Measurements from ENCODE around the gene ABHD1.
"Not testable (repeated sequence)": the region's sequence is repeated elsewhere in the genome, so short reads cannot be mapped to it uniquely, and the experiment has no call there.

The ABHD1 gene

GRCh38 chr2:27087823-27088410, 35.7 kb upstream of the ABHD1 start:
- DNase-seq = no peak

GRCh38 chr2:27088634-27089033, 35.0 kb upstream of the ABHD1 start:
- DNase-seq = no peak

GRCh38 chr2:27089111-27089954, 34.3 kb upstream of the ABHD1 start:
- DNase-seq = no peak

- no peak for DNase-seq
Measured at GRCh38 chr2:27091746-27092695, 31.6 kb upstream of the ABHD1 start.

- no peak for DNase-seq
Measured at GRCh38 chr2:27092696-27093429, 30.8 kb upstream of the ABHD1 start.

GRCh38 chr2:27093430-27094352, 29.9 kb upstream of the ABHD1 start:
- DNase-seq = no peak

- DNase-seq = no peak
Measured at GRCh38 chr2:27094353-27094984, 29.1 kb upstream of the ABHD1 start.

- DNase-seq = no peak
Measured at GRCh38 chr2:27095427-27095744, 28.2 kb upstream of the ABHD1 start.

- peak; percentile 54 for DNase-seq
Measured at GRCh38 chr2:27095745-27096651, 27.6 kb upstream of the ABHD1 start.

GRCh38 chr2:27096748-27097297, 26.8 kb upstream of the ABHD1 start:
- no peak for DNase-seq

- no peak for DNase-seq
Measured at GRCh38 chr2:27097341-27097740, 26.3 kb upstream of the ABHD1 start.

- DNase-seq = no peak
Measured at GRCh38 chr2:27099334-27099955, 24.2 kb upstream of the ABHD1 start.

- no peak for DNase-seq
Measured at GRCh38 chr2:27100036-27100435, 23.6 kb upstream of the ABHD1 start.

- DNase-seq = no peak
Measured at GRCh38 chr2:27102329-27102728, 21.3 kb upstream of the ABHD1 start.

GRCh38 chr2:27105981-27106380, 17.6 kb upstream of the ABHD1 start:
- no peak for DNase-seq

GRCh38 chr2:27108221-27108620, 15.4 kb upstream of the ABHD1 start:
- no peak for DNase-seq

GRCh38 chr2:27109083-27109482, 14.5 kb upstream of the ABHD1 start:
- DNase-seq = no peak

GRCh38 chr2:27110603-27111352, 12.8 kb upstream of the ABHD1 start:
- DNase-seq = not testable (repeated sequence)

All from NCI-H2227 treated with DMSO at 0.1 percent for 48 hours (cell line).